ENCODE data around the gene PRKCB.

DNA sequence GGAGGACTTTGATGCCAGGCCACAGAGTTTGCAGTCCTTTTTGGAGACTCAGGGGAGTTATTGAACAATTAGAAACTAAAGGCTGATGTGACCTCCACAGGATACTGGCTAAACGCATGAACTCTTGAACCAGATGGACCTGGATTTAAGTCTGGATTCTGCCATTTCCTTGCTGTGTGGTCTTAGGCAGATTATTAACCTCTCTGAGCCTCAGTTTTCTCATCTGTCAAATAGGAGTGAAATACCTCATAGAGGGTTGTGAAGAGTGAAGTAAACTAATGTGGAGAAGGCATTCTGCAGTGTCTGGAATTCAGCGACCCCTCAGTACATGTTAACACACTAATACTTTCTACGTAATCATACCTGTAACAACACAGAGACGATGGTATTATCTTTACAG, 93.5 kb downstream of the PRKCB start:
- TF ChIP-seq, protein P1, sequence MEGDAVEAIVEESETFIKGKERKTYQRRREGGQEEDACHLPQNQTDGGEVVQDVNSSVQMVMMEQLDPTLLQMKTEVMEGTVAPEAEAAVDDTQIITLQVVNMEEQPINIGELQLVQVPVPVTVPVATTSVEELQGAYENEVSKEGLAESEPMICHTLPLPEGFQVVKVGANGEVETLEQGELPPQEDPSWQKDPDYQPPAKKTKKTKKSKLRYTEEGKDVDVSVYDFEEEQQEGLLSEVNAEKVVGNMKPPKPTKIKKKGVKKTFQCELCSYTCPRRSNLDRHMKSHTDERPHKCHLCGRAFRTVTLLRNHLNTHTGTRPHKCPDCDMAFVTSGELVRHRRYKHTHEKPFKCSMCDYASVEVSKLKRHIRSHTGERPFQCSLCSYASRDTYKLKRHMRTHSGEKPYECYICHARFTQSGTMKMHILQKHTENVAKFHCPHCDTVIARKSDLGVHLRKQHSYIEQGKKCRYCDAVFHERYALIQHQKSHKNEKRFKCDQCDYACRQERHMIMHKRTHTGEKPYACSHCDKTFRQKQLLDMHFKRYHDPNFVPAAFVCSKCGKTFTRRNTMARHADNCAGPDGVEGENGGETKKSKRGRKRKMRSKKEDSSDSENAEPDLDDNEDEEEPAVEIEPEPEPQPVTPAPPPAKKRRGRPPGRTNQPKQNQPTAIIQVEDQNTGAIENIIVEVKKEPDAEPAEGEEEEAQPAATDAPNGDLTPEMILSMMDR (IDR thresholded peaks at IDR 0.05) = no peak
- TF ChIP-seq POLR2AphosphoS5 (IDR thresholded peaks at IDR 0.05) (no peak), EP300 (IDR thresholded peaks at IDR 0.05) (no peak), POLR2A (IDR thresholded peaks at IDR 0.05) (no peak)

All from upper lobe of left lung (tissue), 4 donors.